ENCODE data around the gene CEP89.

Gene CEP89

DNA sequence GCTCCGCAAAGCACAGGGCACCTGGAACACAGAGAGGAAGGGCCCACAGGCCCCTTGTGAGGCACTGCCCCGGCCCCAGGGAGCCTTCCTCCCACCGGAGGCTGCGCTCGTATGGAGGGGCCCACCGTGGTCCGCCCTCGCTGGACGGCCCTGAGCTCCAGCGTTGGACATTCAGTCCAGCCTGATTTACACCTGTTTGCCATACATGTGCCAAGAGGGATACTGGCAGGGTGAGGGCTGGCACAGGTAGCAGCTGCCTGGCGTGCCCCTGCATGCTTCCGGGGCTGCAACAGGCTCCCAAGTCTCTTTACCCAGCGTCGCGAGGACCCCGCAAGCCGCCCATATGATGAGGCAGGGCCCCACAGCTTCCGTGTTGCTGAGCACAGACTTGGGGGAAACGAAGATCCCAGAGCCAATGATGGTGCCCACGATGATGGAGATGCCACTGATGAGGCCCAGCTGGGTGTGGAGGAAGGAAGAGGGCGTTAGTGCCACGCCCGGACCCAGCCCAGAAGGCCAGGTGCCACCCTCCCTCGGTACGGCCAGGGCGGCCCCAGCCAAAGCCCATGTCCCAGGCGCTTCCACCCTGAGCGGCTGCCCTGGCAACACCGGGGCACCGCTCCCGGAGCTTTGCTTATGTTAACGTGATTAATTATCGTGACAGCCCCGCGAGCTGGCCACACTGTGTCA, 107.3 kb downstream of the CEP89 start:
- TF ChIP-seq, protein P1, sequence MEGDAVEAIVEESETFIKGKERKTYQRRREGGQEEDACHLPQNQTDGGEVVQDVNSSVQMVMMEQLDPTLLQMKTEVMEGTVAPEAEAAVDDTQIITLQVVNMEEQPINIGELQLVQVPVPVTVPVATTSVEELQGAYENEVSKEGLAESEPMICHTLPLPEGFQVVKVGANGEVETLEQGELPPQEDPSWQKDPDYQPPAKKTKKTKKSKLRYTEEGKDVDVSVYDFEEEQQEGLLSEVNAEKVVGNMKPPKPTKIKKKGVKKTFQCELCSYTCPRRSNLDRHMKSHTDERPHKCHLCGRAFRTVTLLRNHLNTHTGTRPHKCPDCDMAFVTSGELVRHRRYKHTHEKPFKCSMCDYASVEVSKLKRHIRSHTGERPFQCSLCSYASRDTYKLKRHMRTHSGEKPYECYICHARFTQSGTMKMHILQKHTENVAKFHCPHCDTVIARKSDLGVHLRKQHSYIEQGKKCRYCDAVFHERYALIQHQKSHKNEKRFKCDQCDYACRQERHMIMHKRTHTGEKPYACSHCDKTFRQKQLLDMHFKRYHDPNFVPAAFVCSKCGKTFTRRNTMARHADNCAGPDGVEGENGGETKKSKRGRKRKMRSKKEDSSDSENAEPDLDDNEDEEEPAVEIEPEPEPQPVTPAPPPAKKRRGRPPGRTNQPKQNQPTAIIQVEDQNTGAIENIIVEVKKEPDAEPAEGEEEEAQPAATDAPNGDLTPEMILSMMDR (IDR thresholded peaks at IDR 0.05; ENCODE audit: borderline replicate concordance, extremely low read depth, low read length, poor library complexity, severe bottlenecking): no peak
- TF ChIP-seq EZH2 (IDR thresholded peaks at IDR 0.05; ENCODE audit: borderline replicate concordance, low read depth, low read length, severe bottlenecking): no peak
- H3K79me2 ChIP-seq (ENCODE audit: insufficient read depth, low read length): no peaks in the 10 kb centered on the region

DNA sequence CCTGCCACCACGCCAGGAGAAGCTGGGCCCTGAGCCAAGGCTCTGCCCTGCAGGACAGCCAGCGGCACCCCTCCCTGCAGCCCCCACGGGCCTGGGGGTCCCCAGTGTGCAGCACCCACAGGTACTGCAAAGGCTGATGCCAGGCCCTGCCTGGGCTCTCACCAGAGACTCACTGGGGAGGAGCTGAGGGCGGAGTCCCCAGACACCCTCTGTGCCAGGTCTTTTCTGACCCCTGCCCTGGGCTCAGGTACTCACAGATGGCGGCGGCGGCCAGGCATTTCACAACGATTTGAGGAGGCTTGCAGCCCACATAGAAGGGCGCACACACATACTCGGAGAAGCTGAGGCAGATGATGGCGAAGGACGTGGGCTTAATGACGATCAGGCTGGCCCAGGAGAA, 107.9 kb downstream of the CEP89 start:
- H4K20me1 ChIP-seq (ENCODE audit: insufficient read depth, low read length): no peaks in the 10 kb centered on the region
- H3K27me3 ChIP-seq (ENCODE audit: insufficient read depth, low read length, poor library complexity): no peaks in the 10 kb centered on the region
- no peaks in the 10 kb centered on the region for H3K36me3 ChIP-seq (ENCODE audit: insufficient read depth, low read length)
- DNase-seq (no peak), ATAC-seq (ENCODE audit: insufficient read depth, low read depth) (no peak)
- no peak overlapping the region for H3K4me2 ChIP-seq (ENCODE audit: insufficient read depth, low read length)
- H3K27ac ChIP-seq (ENCODE audit: low read length): no peak overlapping the region
- H3K4me1 ChIP-seq (ENCODE audit: insufficient read depth, low read length): no peaks in the 10 kb centered on the region
- H2AFZ ChIP-seq (ENCODE audit: low read depth, low read length): no peak overlapping the region
- H3K9me3 ChIP-seq (ENCODE audit: insufficient read depth, low read length, severe bottlenecking): no peaks in the 10 kb centered on the region
- H3K9ac ChIP-seq (ENCODE audit: low read depth, low read length): no peak overlapping the region
- no peak for TF ChIP-seq EZH2 (IDR thresholded peaks at IDR 0.05; ENCODE audit: borderline replicate concordance, low read depth, low read length, severe bottlenecking)
- TF ChIP-seq, protein P1 (IDR thresholded peaks at IDR 0.05; ENCODE audit: borderline replicate concordance, extremely low read depth, low read length, poor library complexity, severe bottlenecking): no peak
- no peaks in the 10 kb centered on the region for H3K79me2 ChIP-seq (ENCODE audit: insufficient read depth, low read length)
- no peak overlapping the region for H3K4me3 ChIP-seq (ENCODE audit: low read depth in 1 of 2, low read length in 2 of 2)

More for the DNA sequence above, 107.3 kb downstream of the CEP89 start:
- H4K20me1 ChIP-seq (ENCODE audit: insufficient read depth, low read length): no peaks in the 10 kb centered on the region
- no peak overlapping the region for H3K4me2 ChIP-seq (ENCODE audit: insufficient read depth, low read length)
- no peaks in the 10 kb centered on the region for H3K36me3 ChIP-seq (ENCODE audit: insufficient read depth, low read length)
- H3K27ac ChIP-seq (ENCODE audit: low read length): no peak overlapping the region
- H2AFZ ChIP-seq (ENCODE audit: low read depth, low read length): no peak overlapping the region
- no peaks in the 10 kb centered on the region for H3K9me3 ChIP-seq (ENCODE audit: insufficient read depth, low read length, severe bottlenecking)
- no peaks in the 10 kb centered on the region for H3K27me3 ChIP-seq (ENCODE audit: insufficient read depth, low read length, poor library complexity)
- DNase-seq: no peak
- H3K4me3 ChIP-seq (ENCODE audit: low read depth in 1 of 2, low read length in 2 of 2): no peak overlapping the region
- no peak overlapping the region for H3K9ac ChIP-seq (ENCODE audit: low read depth, low read length)
- no peak for ATAC-seq (ENCODE audit: insufficient read depth, low read depth)
- H3K4me1 ChIP-seq (ENCODE audit: insufficient read depth, low read length): no peaks in the 10 kb centered on the region

DNA sequence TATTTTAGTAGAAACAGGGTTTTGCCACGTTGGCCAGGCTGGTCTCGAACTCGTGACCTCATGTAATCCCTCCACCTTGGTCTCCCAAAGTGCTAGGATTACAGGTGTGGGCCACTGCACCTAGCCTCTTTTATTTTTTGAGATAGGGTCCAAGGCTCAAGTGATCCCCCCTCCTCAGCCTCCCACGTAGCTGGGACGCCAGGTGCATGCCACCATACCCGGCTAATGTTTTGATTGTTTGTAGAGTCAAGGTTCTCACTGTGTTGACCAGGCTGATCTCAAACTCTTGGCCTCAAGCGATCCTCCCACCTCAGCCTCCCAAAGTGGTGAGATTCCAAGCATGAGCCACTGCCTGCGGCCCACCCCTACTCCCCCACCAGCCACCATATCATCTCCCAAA, 108.5 kb downstream of the CEP89 start:
- no peaks in the 10 kb centered on the region for H3K4me1 ChIP-seq (ENCODE audit: insufficient read depth, low read length)
- H4K20me1 ChIP-seq (ENCODE audit: insufficient read depth, low read length): no peaks in the 10 kb centered on the region
- DNase-seq (no peak), ATAC-seq (ENCODE audit: insufficient read depth, low read depth) (no peak)
- H3K4me2 ChIP-seq (ENCODE audit: insufficient read depth, low read length): no peak overlapping the region
- H3K79me2 ChIP-seq (ENCODE audit: insufficient read depth, low read length): no peaks in the 10 kb centered on the region
- H3K27ac ChIP-seq (ENCODE audit: low read length): no peak overlapping the region
- no peak overlapping the region for H3K9ac ChIP-seq (ENCODE audit: low read depth, low read length)
- no peak for TF ChIP-seq EZH2 (IDR thresholded peaks at IDR 0.05; ENCODE audit: borderline replicate concordance, low read depth, low read length, severe bottlenecking)
- TF ChIP-seq, protein P1 (IDR thresholded peaks at IDR 0.05; ENCODE audit: borderline replicate concordance, extremely low read depth, low read length, poor library complexity, severe bottlenecking): no peak
- H2AFZ ChIP-seq (ENCODE audit: low read depth, low read length): no peak overlapping the region
- no peak overlapping the region for H3K4me3 ChIP-seq (ENCODE audit: low read depth in 1 of 2, low read length in 2 of 2)
- no peaks in the 10 kb centered on the region for H3K9me3 ChIP-seq (ENCODE audit: insufficient read depth, low read length, severe bottlenecking)
- H3K36me3 ChIP-seq (ENCODE audit: insufficient read depth, low read length): no peaks in the 10 kb centered on the region
- no peaks in the 10 kb centered on the region for H3K27me3 ChIP-seq (ENCODE audit: insufficient read depth, low read length, poor library complexity)

All from DND-41 (cell line).